ENCODE data around the gene RAP2C.
"Not testable (repeated sequence)": the region's sequence is repeated elsewhere in the genome, so short reads cannot be mapped to it uniquely, and the experiment has no call there.

Gene RAP2C

DNA sequence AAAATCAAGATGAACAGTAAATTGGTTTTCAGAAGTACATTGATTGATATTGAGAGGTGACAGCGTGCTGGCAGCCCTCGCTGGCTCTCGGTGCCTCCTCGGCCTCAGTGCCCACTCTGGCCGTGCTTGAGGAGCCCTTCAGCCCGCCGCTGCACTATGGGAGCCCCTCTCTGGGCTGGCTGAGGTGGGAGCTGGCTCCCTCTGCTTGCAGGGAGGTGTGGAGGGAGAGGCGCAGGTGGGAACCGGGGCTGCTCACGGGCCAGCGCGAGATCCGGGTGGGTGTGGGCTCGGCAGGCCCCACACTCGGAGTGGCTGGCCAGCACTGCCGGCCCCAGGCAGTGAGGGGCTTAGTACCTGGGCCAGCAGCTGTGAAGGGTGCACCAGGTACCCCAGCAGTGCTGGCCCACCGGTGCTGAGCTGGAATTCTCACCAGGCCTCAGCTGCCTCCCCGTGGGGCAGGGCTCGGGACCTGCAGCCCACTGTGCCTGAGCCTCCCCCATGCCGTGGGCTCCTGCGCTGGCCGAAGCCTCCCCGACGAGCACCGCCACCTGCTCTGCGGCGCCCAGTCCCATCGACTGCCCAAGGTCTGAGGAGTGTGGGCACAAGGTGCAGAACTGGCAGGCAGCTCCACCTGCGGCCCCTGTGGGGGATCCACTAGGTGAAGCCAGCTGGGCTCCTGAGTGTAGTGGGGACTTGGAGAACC lies 25.2 kb downstream of the RAP2C start:
- no peak for DNase-seq

DNA sequence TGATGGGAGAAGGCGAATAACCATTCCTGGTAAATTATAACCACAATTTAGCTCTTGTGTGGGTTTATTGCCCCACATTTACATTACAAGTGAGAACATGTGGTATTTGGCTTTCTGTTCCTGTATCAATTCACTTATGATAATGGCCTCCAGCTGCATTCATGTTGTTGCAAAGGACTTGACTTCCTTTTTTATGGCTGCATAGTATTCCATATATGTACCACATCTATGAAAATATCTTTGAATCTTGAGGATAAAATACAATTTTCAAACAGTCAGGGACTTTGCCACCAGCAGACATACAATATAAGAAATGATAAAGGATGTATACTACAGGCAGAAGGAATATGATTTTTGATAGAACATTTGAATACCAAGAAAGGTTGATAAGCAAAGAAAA lies 27.3 kb downstream of the RAP2C start:
- DNase-seq, result no peak

GRCh38 chrX:132188175-132188574 lies 31.1 kb downstream of the RAP2C start:
- no peak for DNase-seq

- no peak for DNase-seq
These were observed 31.8 kb downstream of the RAP2C start for GRCh38 chrX:132187451-132187850.

DNA sequence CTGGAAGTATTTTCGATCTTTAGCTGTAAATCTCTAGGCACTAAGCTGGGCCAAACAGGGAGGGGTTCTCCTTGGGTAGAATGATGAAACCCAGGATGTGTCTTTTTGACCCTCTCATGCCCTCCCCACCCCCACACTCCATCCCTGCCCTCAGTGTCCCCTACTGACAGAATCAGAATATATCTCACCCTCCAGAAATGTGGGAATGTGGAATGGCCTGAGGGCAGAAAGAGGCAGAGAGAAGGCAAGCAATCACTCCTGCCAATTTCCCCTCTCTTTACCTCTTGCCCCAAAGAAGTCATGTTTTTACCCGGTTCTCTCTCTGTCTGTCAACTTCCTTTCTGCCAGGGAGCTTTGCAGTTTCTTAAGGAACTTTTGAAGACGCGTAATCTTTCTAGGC lies 34.4 kb downstream of the RAP2C start:
- DNase-seq, result no peak

GRCh38 chrX:132181364-132181763 lies 37.9 kb downstream of the RAP2C start:
- DNase-seq, result no peak

DNA sequence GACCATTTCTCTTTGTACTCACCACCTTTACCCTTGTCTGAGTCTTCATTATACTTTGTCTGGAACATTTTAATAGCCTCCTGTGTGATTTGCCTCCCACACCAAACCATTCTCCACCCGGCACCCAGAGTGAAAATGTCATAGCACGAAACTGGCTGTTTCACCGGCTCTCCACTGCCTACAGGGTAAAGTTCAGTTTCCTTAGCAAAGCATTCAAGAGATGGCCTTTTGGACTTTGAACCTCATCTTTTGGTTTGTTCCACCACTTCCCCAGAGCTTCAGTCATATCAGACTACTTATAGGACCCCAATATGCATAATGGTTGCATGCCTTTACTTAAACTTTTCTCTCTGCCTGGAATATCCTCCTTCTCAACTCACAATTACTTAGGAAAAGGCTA lies 38.3 kb downstream of the RAP2C start:
- no peak for DNase-seq

DNA sequence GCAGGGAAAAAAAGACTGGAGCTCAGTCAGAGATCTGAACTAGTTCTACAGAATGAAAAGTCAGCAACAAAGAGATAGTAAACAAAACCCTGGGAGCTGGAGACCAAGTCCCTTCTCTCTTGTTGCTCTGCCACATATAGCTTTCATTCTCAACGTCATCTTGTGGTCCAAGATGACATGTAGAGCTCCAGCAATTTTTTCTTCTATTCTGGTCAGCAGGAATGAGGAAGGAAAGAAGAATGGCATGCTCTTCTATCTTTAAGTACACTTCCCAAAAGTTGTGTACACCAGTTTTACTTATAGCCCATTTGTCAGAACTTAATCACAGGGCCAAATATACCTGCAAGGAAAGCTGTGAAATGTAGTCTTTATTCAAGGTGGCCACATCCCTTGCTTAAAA lies 45.6 kb downstream of the RAP2C start:
- no peak for DNase-seq

DNA sequence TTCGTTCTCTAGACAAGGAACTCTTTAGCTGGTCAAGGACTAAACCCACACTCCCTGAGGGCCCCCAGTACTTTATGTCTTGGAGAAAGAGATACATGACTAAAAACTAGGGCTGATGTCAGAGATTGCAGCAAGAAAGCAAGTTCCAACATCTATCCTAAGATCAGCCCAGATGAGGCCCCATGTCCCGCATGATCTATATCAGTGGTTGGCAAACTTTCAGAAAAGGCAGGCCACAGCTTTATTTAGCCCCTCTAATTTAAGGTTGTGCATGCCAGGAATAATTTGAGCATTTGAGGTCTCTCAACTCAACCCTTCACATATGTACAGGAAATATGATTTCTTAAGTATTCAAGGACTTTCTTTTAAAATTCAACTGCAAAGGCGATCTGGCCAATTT lies 47.4 kb downstream of the RAP2C start:
- no peak for DNase-seq

DNA sequence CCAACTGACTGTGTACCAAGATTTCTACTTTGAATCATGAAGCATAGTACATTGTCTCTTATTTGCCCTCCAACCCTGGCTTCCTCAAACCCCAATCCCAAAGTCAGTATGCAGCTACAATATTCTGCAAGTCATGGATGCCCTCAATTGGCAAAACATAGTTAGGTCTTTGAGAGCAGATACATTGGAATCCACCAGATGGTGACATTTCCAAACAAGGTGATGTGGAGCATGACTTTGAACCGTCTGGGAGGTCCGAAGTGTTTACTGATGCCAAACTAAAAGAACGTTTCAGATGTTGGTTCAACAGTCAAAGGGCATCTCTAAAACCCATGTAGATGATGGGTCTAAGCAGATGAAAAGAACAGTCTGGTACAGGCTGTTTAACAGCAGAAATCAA lies 47.8 kb downstream of the RAP2C start:
- no peak for DNase-seq

DNA sequence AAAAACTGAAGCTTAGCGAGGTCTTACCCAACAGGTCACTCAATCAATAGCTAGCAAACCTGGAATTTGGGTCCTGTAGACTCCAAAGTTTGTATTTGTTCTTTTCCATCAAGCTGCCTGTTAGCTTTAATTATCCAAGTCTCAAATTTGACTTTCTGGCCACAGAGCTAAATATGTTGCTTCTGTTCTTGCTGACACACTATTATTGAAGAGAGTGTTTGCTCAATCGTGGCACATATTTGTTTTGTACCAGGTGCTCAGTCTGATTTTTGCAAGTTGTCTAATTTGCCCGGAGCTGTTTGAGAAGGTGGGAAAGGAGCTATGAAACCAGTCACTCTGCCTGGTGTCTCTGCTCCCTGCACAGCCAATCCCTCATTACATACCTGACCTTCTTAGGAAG lies 49.7 kb downstream of the RAP2C start:
- no peak for DNase-seq

- no peak for DNase-seq
These were observed 53.6 kb downstream of the RAP2C start for GRCh38 chrX:132165651-132166050.

GRCh38 chrX:132165005-132165404 lies 54.2 kb downstream of the RAP2C start:
- no peak for DNase-seq

- DNase-seq, result not testable (repeated sequence)
These were observed 56.2 kb downstream of the RAP2C start for GRCh38 chrX:132163094-132163493.

- no peak for DNase-seq
These were observed 66.1 kb downstream of the RAP2C start for GRCh38 chrX:132153166-132153565.

All from stimulated activated CD8-positive, alpha-beta memory T cell treated with anti-CD3 and anti-CD28 coated beads, Interleukin-4, amount 100 ng/mL, for 48 hours (primary cell).